Neural progenitor cell (in vitro differentiated cells): Measurements from ENCODE around the gene PGAM5. TPM values are rescaled to one million over a fixed set of nuclear protein-coding genes. Genes with fewer than 3 reads are reported as not detected.
"Not testable (repeated sequence)": the region's sequence is repeated elsewhere in the genome, so short reads cannot be mapped to it uniquely, and the experiment has no call there.

ENCODE experiments used
- DNase-seq: peaks from one replicate; pipeline ENCODE4 v3.0.0-alpha.2; 2016; ENCODE audit warnings: low spot score
- H2AFZ ChIP-seq: fragments of 200-600 bp; sonication (generic); replicated peaks from 2 replicates; pipeline ENCODE4 v1.6.1; 2016; ENCODE audit warnings: antibody characterized with exemption
- H3F3A ChIP-seq: fragments of 200-600 bp; sonication (generic); 2 replicates; pipeline ENCODE4 v1.6.1; 2016; ENCODE audit warnings: antibody characterized with exemption, low read depth
- H3K27ac ChIP-seq: fragments of 200-600 bp; sonication (generic); 2 replicates; pipeline ENCODE4 v1.5.1; 2016; ENCODE audit warnings: mild to moderate bottlenecking
- H3K27me3 ChIP-seq: fragments of 200-600 bp; sonication (generic); 2 replicates; pipeline ENCODE4 v1.6.1; 2016; ENCODE audit warnings: mild to moderate bottlenecking, moderate library complexity
- H3K36me3 ChIP-seq: fragments of 200-600 bp; sonication (generic); 2 replicates; pipeline ENCODE4 v1.5.1; 2016
- H3K4me1 ChIP-seq: fragments of 200-600 bp; sonication (generic); 2 replicates; pipeline ENCODE4 v1.6.1; 2016; ENCODE audit warnings: mixed run types
- H3K4me2 ChIP-seq: fragments of 200-600 bp; sonication (generic); 2 replicates; pipeline ENCODE4 v1.6.1; 2016
- H3K4me3 ChIP-seq: fragments of 200-600 bp; sonication (generic); 2 replicates; pipeline ENCODE4 v1.5.1; 2016
- H3K79me2 ChIP-seq: fragments of 200-600 bp; sonication (generic); 2 replicates; pipeline ENCODE4 v1.6.1; 2016; ENCODE audit warnings: low read depth
- H3K9ac ChIP-seq: fragments of 200-600 bp; sonication (generic); 2 replicates; pipeline ENCODE4 v1.6.1; 2016
- H3K9me3 ChIP-seq: fragments of 200-600 bp; sonication (generic); 2 replicates; pipeline ENCODE4 v1.5.1; 2016; ENCODE audit warnings: low read depth
- H4K20me1 ChIP-seq: fragments of 200-600 bp; sonication (generic); 2 replicates; pipeline ENCODE4 v1.6.1; 2016; ENCODE audit warnings: low read depth
- H3K27ac Mint-ChIP-seq: 3 replicates; pipeline ENCODE4 v1.8.0; 2021; ENCODE audit warnings: mixed read lengths
- H3K27me3 Mint-ChIP-seq: 2 replicates; pipeline ENCODE4 v1.8.0; 2022; ENCODE audit warnings: low read depth, mild to moderate bottlenecking, inconsistent platforms, moderate library complexity, mixed read lengths; ENCODE audit not compliant: insufficient read depth
- H3K36me3 Mint-ChIP-seq: 3 replicates; pipeline ENCODE4 v1.8.0; 2021; ENCODE audit warnings: mixed read lengths
- H3K4me1 Mint-ChIP-seq: 3 replicates; pipeline ENCODE4 v1.8.0; 2021; ENCODE audit warnings: mixed read lengths
- H3K4me3 Mint-ChIP-seq: 3 replicates; pipeline ENCODE4 v1.8.0; 2021; ENCODE audit warnings: mild to moderate bottlenecking, moderate library complexity, mixed read lengths
- H3K9me3 Mint-ChIP-seq: 3 replicates; pipeline ENCODE4 v1.8.0; 2020; ENCODE audit warnings: mixed read lengths
- EZH2 ChIP-seq: fragments of 200-600 bp; sonication (generic); IDR thresholded peaks from 2 replicates; pipeline ENCODE4 v1.6.1; 2017; ENCODE audit warnings: antibody characterized with exemption, mild to moderate bottlenecking, moderate library complexity
- EZH2phosphoT487 ChIP-seq: fragments of 200-600 bp; sonication (generic); IDR thresholded peaks from 2 replicates; pipeline ENCODE4 v1.6.1; 2017; ENCODE audit warnings: antibody characterized with exemption
- total RNA-seq: library from RNA; depleted of rRNA; stranded (reverse); fragments of >200 nt; gene quantifications from 2 replicates; pipeline ENCODE4 v1.2.3, GENCODE V29; 2015; ENCODE audit warnings: low replicate concordance
- TF ChIP-seq, protein P1 (sequence below): fragments of 200-600 bp; sonication (generic); IDR thresholded peaks from 2 replicates; pipeline ENCODE4 v1.5.1; 2017; ENCODE audit warnings: antibody characterized with exemption, mild to moderate bottlenecking

Gene PGAM5
- total RNA-seq, 1 donor from 2014 or later, result 41.3 TPM

DNA sequence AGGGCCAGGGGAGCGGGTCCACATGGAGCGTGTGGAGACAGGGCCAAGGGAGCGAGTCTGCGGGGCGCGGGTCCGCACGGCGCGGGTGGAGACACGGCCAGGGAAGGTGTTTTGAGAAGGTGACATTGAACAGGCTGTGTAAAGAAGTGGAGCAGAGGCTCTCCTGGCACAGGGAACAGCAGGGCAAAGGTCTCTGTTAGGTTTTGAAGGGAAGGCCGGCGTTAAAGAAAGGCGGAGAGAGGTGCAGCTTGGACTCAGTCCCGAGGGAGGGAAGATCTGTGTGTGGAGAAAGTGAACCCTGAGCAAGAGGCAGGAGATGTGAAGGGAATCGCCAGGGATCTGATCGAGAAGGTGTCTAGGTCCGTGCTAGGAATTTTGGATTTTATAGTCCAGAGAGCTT is 21.4 kb upstream of the PGAM5 start:
- Histone ChIP-seq H3K4me1 (no peaks in the 10 kb centered on the region), H3K9me3 (no peaks in the 10 kb centered on the region), H3K27ac (no peak overlapping the region), H4K20me1 (peaks cover 35% of the 10 kb centered on the region), H3K79me2 (peaks cover 24% of the 10 kb centered on the region), H3K27me3 (peaks cover 20% of the 10 kb centered on the region), H3K36me3 (no peaks in the 10 kb centered on the region), H2AFZ (no peak overlapping the region), H3K4me3 (peak overlapping the region; percentile 22), H3F3A (peaks cover 5% of the 10 kb centered on the region), H3K4me2 (peak overlapping the region; percentile 58), H3K9ac (no peak overlapping the region)
- Mint-ChIP-seq H3K4me1 (peaks cover 20% of the 10 kb centered on the region), H3K27me3 (peaks cover 6% of the 10 kb centered on the region), H3K27ac (no peak overlapping the region), H3K4me3 (peak overlapping the region; percentile 82), H3K36me3 (peaks cover 20% of the 10 kb centered on the region), H3K9me3 (peaks cover 3% of the 10 kb centered on the region)
- no peak for DNase-seq
- no peak for TF ChIP-seq EZH2
- TF ChIP-seq, protein P1, sequence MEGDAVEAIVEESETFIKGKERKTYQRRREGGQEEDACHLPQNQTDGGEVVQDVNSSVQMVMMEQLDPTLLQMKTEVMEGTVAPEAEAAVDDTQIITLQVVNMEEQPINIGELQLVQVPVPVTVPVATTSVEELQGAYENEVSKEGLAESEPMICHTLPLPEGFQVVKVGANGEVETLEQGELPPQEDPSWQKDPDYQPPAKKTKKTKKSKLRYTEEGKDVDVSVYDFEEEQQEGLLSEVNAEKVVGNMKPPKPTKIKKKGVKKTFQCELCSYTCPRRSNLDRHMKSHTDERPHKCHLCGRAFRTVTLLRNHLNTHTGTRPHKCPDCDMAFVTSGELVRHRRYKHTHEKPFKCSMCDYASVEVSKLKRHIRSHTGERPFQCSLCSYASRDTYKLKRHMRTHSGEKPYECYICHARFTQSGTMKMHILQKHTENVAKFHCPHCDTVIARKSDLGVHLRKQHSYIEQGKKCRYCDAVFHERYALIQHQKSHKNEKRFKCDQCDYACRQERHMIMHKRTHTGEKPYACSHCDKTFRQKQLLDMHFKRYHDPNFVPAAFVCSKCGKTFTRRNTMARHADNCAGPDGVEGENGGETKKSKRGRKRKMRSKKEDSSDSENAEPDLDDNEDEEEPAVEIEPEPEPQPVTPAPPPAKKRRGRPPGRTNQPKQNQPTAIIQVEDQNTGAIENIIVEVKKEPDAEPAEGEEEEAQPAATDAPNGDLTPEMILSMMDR, result no peak
- no peak for TF ChIP-seq EZH2phosphoT487

DNA sequence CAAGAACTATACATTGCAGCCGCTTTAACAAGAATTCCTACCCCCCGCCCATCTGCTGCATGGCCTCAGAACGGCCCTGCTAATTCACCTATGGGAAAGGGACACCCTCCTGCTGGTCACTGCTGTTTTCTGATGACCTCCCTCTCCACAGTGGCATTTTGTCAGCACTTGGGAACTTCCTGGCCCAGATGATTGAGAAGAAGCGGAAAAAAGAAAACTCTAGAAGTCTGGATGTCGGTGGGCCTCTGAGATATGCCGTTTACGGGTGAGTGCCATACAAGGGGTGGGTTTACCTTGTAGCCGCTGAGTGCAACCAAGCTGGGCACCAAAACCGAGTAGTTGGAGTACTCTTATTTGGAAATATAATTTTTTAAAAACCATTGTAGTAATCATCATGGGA is 20.5 kb upstream of the PGAM5 start:
- DNase-seq, result no peak
- Mint-ChIP-seq H3K4me1 (peaks cover 19% of the 10 kb centered on the region), H3K9me3 (peaks cover 2% of the 10 kb centered on the region), H3K27me3 (peaks cover 4% of the 10 kb centered on the region), H3K4me3 (peak overlapping the region; percentile 82), H3K27ac (no peak overlapping the region), H3K36me3 (peaks cover 19% of the 10 kb centered on the region)
- H3K79me2 ChIP-seq, result peaks cover 20% of the 10 kb centered on the region
- peak overlapping the region; percentile 35 for H3K4me2 ChIP-seq
- peaks cover 33% of the 10 kb centered on the region for H4K20me1 ChIP-seq
- no peak overlapping the region for H3K27ac ChIP-seq
- no peaks in the 10 kb centered on the region for H3K4me1 ChIP-seq
- no peak overlapping the region for H3K4me3 ChIP-seq
- H2AFZ ChIP-seq, result no peak overlapping the region
- no peaks in the 10 kb centered on the region for H3K36me3 ChIP-seq
- H3K27me3 ChIP-seq, result peaks cover 20% of the 10 kb centered on the region
- no peaks in the 10 kb centered on the region for H3K9me3 ChIP-seq
- H3F3A ChIP-seq, result peaks cover 5% of the 10 kb centered on the region
- TF ChIP-seq EZH2phosphoT487 (no peak), EZH2 (no peak)
- TF ChIP-seq, protein P1, result no peak
- no peak overlapping the region for H3K9ac ChIP-seq

GRCh38 chr12:132692030-132692429 is 18.6 kb upstream of the PGAM5 start:
- H3F3A ChIP-seq, H3K4me3 Mint-ChIP-seq: not testable (repeated sequence)

GRCh38 chr12:132694888-132695287 is 15.8 kb upstream of the PGAM5 start:
- not testable (repeated sequence) for H3K27ac Mint-ChIP-seq, H3K4me2 ChIP-seq, H3K27me3 Mint-ChIP-seq, H4K20me1 ChIP-seq, H3K27me3 ChIP-seq, H3K79me2 ChIP-seq, H2AFZ ChIP-seq, H3K9me3 ChIP-seq, H3K4me1 ChIP-seq, H3K4me3 ChIP-seq, H3K9me3 Mint-ChIP-seq, H3K36me3 ChIP-seq, DNase-seq, H3F3A ChIP-seq, H3K4me1 Mint-ChIP-seq, H3K9ac ChIP-seq, H3K4me3 Mint-ChIP-seq, H3K27ac ChIP-seq
- H3K36me3 Mint-ChIP-seq, result peaks cover 25% of the 10 kb centered on the region

More at GRCh38 chr12:132692030-132692429, 18.6 kb upstream of the PGAM5 start:
- not testable (repeated sequence) for H2AFZ ChIP-seq, H3K4me2 ChIP-seq, DNase-seq, H3K36me3 ChIP-seq, H3K4me1 ChIP-seq, H3K9me3 Mint-ChIP-seq, H3K9ac ChIP-seq, H3K27ac Mint-ChIP-seq, H3K79me2 ChIP-seq, H3K9me3 ChIP-seq, H3K27ac ChIP-seq, H3K27me3 Mint-ChIP-seq, H3K4me3 ChIP-seq
- peaks cover 21% of the 10 kb centered on the region for H4K20me1 ChIP-seq
- peaks cover 20% of the 10 kb centered on the region for H3K27me3 ChIP-seq
- Mint-ChIP-seq H3K36me3 (peaks cover 20% of the 10 kb centered on the region), H3K4me1 (peaks cover 11% of the 10 kb centered on the region)
